ENCODE measurements around the gene VPS9D1. TPM values are rescaled to one million over a fixed set of nuclear protein-coding genes. Genes with fewer than 3 reads are reported as not detected.

Gene VPS9D1
- total and polyA plus RNA-seq, 7 donors: 3.8 to 19.2 (median 5.3) TPM

DNA sequence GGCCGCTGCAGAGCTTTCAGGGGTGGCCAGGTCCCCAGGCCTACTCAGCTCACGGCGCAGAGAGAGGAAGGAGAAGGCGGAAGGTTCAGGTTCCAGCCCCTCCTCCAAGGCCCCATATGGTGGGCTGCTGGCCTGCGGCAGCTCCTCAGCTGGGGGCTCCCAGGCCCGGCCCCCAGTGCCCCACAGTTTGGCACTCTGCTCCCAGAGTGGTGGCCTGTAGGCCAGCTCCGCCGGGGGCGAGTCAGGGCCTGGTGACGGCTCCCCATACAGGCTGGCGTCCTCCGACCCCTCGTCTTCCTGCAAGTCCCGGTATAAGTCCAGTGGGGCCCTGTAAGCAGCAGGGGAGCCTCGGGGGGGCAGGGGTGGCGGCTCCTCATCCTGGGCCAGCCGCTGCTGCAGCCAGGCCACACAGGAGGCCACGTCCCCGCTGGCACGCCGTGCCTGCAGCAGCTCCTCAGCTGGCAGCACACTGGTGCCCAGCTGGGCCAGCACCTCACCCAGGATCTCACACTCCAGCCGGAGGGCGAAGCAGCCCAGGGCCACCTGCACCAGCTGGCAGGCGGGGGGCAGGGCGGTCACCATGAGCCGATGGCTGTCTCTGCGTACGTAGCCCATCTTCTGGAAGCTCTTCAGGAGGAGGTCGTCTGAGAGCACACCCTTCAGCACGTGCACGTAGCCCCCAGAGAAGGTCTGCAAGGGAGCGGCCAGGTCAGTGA lies 22.9 kb downstream of the VPS9D1 start:
- Histone ChIP-seq H3K9me3 (no peaks in the 10 kb centered on the region), H3K4me1 (peaks cover 0 to 27% (median 25%) of the 10 kb centered on the region in 4 donors), H3K27me3 (peaks cover 0 to 22% (median 7%) of the 10 kb centered on the region in 3 donors), H3K4me3 (no peak overlapping the region), H3K27ac (no peak overlapping the region), H3K36me3 (peaks cover 0 to 38% (median 17%) of the 10 kb centered on the region in 4 donors)
- 88 to 93% methylated on average over 32 of the region's 32 CpGs for WGBS, 2 donors
- DNase-seq: no peak
- intact Hi-C loops (cut with DNase I): no loop called here
- TF ChIP-seq POLR2A (IDR thresholded peaks at IDR 0.05) (no peak), POLR2AphosphoS5 (IDR thresholded peaks at IDR 0.05) (no peak), EP300 (IDR thresholded peaks at IDR 0.05) (no peak), CTCF (IDR thresholded peaks at IDR 0.05) (no peak)

DNA sequence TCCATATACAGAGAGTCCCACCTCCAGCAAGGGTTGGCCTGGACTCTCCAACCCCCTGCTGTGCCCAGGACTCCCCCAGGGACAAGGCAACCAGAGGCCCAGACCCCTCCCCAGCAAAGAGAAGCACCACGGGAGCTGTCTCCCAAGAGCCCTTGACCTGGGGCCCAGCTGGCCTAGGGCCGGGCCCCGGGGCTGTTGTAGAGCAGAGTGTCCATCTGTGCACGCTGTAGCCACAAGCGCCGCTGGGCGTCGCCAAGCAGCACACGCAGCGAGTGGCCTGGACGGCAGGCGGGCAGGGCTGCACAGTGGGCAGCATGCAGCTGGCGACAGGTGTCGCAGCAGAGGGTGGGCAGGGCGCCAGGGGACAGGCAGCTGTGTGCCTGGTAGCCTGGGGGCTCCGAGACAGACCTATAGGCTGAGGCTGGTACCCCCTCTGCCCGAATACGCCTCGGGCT lies 23.5 kb downstream of the VPS9D1 start:
- WGBS, 2 donors: 86 to 91% methylated on average over 19 of the region's 19 CpGs
- peaks cover 3 to 44% (median 23%) of the 10 kb centered on the region in 4 donors for H3K36me3 ChIP-seq
- intact Hi-C loops (cut with DNase I): no loop called here

GRCh38 chr16:89696670-89697128 lies 24.0 kb downstream of the VPS9D1 start:
- TF ChIP-seq POLR2A (IDR thresholded peaks at IDR 0.05) (no peak), POLR2AphosphoS5 (IDR thresholded peaks at IDR 0.05) (no peak), EP300 (IDR thresholded peaks at IDR 0.05) (no peak), CTCF (IDR thresholded peaks at IDR 0.05) (no peak)
- Histone ChIP-seq H3K36me3 (peaks cover 6 to 49% (median 27%) of the 10 kb centered on the region in 4 donors), H3K4me1 (peaks cover 0 to 21% (median 20%) of the 10 kb centered on the region in 4 donors), H3K9me3 (no peaks in the 10 kb centered on the region), H3K4me3 (no peak overlapping the region), H3K27ac (no peak overlapping the region), H3K27me3 (peaks cover 0 to 12% (median under 1%) of the 10 kb centered on the region in 3 donors)
- DNase-seq: no peak
- 58 to 77% methylated on average over 18 of the region's 18 CpGs for WGBS, 2 donors
- intact Hi-C loops (cut with DNase I): no loop called here

More for the DNA sequence above, 23.5 kb downstream of the VPS9D1 start:
- Histone ChIP-seq H3K27me3 (peaks cover 0 to 17% (median 6%) of the 10 kb centered on the region in 3 donors), H3K9me3 (no peaks in the 10 kb centered on the region), H3K4me3 (no peak overlapping the region), H3K4me1 (peaks cover 0 to 26% (median 25%) of the 10 kb centered on the region in 4 donors), H3K27ac (no peak overlapping the region)
- TF ChIP-seq CTCF (IDR thresholded peaks at IDR 0.05) (no peak), POLR2A (IDR thresholded peaks at IDR 0.05) (no peak), EP300 (IDR thresholded peaks at IDR 0.05) (no peak), POLR2AphosphoS5 (IDR thresholded peaks at IDR 0.05) (no peak)
- no peak for DNase-seq

- Histone ChIP-seq H3K27me3 (peaks cover 0 to 5% (median 0%) of the 10 kb centered on the region in 3 donors), H3K9me3 (no peaks in the 10 kb centered on the region), H3K4me1 (peaks cover 0 to 15% (median 15%) of the 10 kb centered on the region in 4 donors), H3K27ac (no peak overlapping the region), H3K4me3 (no peak overlapping the region), H3K36me3 (peaks cover 6 to 55% (median 33%) of the 10 kb centered on the region in 4 donors)
- no peak for TF ChIP-seq POLR2AphosphoS5 (IDR thresholded peaks at IDR 0.05)
- no peak for TF ChIP-seq CTCF (IDR thresholded peaks at IDR 0.05)
- TF ChIP-seq EP300 (IDR thresholded peaks at IDR 0.05): no peak
- TF ChIP-seq POLR2A (IDR thresholded peaks at IDR 0.05): no peak
- 78 to 81% methylated on average over 25 of the region's 25 CpGs for WGBS, 2 donors
- intact Hi-C loops (cut with DNase I): no loop called here
- DNase-seq: no peak
These were observed 24.6 kb downstream of the VPS9D1 start for GRCh38 chr16:89695875-89696669.
